Left renal pelvis (tissue), 4 donors: ENCODE measurements around the gene ACKR2. TPM values are rescaled to one million over a fixed set of nuclear protein-coding genes. Genes with fewer than 3 reads are reported as not detected.
"Not testable (repeated sequence)": the region's sequence is repeated elsewhere in the genome, so short reads cannot be mapped to it uniquely, and the experiment has no call there.

Experiments used
- DNase-seq, 4 donors: peaks; one replicate each; pipeline ENCODE4 v3.0.0-alpha.2; 2013; ENCODE audit warnings: low read depth in 4 of 4, low spot score in 3 of 4
- polyA plus RNA-seq, 4 donors: library from polyadenylated mRNA; unstranded; fragments of 120-200 nt; gene quantifications; one replicate each; pipeline ENCODE4 v1.2.1, GENCODE V29; 2013; ENCODE audit not compliant: insufficient read length in 4 of 4

ACKR2 gene
- polyA plus RNA-seq, 4 donors, result 1.2 to 3.5 (median 2.3) TPM

DNA sequence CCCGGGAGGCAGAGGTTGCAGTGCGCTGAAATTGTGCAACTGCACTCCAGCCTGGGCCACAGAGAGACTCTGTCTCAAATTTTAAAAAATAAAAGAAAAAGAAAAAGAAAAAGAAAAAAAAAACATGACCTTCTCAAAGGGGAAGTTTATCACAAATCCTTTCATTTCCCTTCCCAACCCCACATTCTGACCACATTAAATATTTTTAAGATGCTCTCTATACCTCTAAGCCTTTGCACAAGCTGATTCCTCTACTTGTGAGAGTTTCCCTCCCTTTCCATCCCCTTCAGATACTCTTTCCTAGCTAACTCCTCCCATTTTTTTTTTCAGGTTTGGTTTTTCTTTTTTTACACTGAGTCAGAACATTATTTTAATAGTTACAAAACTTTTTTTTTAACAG lies 9.0 kb upstream of the ACKR2 start:
- no peak for DNase-seq

DNA sequence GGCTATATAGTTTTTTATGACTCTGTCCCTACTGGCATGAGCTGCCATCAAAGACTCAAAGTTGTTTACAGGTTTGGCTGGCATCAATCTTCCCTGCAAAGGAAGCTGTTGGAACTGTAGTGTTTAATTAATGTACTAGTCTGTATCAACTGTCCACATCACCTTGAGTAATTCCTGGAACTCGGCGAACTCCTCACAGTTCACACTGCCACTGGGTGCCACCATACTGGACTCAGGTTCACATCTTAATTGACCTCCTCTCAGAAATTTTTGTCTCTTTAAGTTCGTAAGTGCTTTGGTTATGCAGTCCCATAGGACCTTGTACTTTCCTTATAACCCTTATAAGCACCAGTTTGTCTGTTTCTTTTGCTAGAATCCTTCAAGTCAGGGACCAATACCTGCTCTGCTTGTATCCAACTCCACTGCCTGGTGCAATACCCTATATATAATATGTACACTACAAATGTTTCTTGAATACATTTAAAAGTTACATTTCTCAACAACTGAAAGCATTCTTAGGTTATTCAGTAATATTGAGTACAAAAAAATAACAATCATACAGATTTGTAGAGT lies 8.1 kb upstream of the ACKR2 start:
- DNase-seq, result no peak

DNA sequence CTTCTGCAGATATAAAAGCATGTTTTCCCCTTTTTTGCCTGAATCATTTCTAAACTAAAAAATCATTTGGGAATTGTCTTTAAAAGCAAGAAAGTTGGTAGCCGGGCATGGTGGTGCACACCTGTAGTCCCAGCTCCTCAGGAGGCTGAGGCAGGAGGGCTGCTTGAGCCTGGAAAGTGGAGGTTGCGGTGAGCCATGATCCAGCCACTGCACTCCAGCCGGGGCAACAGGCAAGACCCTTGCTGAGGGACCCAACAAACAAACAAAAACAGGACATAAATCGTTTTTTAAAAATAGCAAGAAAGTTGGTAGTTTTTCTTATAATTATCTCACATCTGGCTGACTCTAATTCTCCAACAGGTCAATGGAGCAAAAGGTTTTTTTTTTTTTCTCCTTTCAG lies 7.5 kb upstream of the ACKR2 start:
- no peak for DNase-seq

DNA sequence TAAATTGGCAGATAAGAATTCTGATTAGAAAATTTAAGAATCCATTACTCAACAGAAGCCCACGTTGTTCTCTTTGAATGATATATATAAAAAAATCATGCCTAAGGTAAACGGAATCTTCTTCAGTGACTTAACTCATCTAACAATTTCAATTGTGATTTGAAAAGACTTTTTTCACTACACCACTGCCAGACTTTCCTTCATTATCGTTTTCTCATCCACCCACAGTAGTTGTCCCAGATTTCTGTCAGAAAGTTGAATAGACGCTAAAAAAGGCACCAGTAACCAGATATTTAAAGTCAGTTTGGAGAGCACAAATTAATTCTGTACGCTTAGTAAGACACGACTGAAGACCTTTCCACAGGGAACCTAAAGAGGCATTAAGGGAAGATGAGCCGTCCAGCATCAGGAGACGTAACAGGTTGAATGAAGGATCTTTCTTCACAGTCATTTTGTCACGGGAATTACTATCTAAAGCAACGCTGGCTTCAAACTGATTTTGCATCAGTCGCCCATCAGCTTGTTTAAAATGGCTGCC lies 6.3 kb upstream of the ACKR2 start:
- DNase-seq, result no peak

DNA sequence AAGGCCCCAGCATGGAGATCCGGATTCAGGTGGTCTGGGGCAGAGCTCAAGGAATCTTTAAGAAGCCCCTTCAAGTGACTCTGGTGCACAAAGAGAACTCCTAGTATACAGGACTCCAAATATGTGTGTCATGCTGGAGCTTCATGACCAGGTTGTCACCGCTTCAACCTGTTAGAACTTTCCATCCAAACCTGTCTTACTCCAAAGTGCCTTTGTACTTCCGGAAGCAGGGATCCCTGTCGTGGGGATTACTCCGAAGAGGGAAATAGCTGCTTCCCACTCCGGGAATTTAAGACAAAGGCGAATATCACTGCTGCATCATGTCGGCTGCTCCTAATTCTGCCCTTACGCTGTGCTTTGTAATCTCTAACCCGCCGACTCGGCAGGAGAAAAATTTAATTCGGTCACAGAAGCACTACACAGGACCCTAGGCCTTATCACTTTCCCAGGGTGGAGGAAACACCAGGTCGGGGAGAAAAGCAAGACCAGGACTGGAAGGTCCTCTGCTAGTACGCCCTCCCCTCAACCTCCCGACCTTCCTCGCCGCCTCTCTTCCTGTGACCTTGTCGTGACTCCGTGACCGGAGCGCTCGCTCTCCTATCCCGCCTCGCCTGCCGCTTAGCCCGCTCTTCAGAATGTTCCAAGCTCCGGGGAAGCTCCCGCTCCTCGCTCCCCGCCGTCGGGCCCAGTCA lies 5.7 kb upstream of the ACKR2 start:
- DNase-seq, result peak in 3 of 4 donors; percentile 45 to 56 (median 51)

DNA sequence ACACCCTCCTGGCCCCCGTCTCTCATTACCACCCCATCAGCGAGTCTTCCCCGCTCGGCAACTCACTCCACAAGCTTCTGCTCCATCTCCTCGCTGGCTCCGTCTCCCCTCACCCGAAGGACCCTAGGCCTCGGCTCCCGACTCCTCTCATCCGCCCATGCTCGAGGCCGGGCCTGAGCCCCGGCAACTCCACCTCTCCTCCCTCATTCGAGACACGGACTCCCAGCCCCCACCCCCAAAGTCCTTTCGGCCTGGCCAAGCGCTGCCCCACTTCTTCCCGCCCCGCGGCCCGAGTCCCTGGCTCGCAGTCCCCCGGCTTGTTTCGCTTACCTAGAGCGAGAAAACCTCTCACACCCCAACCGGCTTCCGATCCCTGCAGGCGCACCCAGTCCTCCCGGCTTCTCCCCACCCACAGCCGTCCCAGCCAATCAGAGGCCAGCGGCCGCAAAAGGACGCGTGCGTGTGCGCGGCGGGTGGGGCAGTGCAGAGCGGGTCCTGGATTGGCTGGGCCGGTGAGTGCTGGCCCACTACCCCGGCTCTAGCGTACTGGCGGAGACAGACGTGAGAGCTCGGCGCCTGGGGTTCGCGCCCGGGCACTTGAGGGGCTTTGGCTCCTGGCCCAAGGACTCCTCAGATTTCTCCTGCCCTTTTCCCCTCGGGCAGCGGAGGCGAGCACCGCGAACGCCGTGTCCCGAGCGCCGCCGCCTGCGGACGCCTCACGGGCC lies 5.0 kb upstream of the ACKR2 start, which contains the start of gene HIGD1A:
HIGD1A (minus strand) TSS at position 385 of the 725 bp plus-strand sequence. CDS start 10,237 bp downstream, outside the sequence.
- peak; percentile 84 to 92 (median 90) for DNase-seq

DNA sequence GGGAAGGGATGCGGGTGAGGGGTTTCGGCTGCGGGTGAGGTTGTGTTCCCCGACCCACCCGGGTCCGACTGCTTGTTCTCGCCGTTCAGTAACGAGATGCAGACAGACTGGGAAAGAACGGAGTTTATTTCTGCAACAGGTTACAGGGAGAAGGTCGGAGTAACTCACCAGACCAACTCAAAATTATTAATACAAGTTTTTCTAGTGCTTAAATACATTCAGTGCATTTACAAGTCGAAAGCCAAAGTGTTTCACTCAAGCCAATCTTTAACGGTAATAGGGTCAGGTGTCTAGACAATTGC lies 4.5 kb upstream of the ACKR2 start:
- no peak for DNase-seq

DNA sequence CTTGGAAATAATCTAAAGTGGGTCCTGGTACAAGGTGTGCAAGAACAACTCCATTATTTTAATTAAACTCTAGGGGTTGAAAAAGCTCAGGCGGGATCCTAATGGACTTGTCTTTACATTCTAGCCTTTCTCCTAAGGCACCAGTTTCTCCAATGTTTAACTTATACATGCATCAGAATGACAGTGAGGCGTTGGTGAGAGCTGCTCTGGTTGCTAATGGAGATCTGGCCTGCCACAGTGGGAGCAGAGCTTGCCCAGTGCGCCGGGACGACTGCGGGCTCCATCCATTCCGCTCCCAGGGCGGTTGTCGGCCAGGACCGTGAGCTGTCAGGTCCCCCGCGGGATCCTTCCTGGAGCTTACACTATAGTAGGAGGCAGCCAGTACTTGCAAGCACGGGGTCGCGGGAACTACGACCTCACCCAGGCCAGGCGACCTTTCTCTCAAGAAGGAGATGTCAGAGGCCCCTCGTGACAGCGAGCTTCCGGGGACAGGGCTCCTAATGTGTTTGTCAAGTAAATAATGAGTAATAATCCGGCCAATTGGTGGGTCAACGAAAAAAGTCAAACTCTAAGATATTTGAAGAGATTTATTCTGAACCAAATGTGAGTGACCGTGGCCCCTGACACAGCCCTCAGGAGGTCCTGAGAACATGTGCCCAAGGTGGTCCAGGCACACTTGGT lies 4.0 kb upstream of the ACKR2 start:
- peak in 1 of 4 donors; percentile 14 for DNase-seq

DNA sequence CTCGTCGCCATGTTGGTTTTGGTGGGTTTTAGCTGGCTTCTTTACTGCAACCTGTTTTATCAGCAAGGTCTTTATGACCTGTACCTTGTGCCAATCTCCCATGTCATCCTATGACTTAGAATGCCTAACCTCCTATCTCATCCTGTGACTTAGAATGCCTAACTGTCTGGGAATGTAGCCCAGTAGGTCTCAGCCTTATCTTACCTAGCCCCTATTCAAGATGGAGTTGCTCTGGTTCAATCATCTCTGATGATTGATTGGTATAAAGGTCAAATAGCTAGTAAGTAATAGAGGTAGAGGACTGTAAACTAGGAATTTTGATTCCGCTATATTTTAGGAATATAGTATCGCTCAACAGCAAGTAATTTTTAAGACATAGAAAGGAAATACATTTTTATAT lies 1.3 kb upstream of the ACKR2 start:
- no peak for DNase-seq

DNA sequence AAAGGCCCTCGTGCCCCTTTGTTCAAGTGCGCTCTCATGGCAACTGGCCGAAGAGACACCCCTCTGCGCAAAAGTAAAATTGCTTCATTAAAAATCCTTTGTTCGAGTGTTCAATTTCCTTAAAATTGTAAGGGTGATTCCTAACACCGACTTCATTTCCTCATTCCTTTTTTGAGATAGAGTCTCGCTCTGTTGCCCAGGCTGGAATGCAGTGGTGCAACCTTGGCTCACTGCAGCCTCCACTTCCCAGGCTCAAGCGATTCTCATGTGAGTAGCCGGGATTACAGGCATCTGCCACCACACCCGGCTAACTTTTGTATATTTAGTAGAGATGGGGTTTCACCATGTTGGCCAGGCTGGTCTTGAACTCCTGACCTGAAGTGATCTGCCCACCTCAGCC lies 1.5 kb downstream of the ACKR2 start:
- DNase-seq, result not testable (repeated sequence)

DNA sequence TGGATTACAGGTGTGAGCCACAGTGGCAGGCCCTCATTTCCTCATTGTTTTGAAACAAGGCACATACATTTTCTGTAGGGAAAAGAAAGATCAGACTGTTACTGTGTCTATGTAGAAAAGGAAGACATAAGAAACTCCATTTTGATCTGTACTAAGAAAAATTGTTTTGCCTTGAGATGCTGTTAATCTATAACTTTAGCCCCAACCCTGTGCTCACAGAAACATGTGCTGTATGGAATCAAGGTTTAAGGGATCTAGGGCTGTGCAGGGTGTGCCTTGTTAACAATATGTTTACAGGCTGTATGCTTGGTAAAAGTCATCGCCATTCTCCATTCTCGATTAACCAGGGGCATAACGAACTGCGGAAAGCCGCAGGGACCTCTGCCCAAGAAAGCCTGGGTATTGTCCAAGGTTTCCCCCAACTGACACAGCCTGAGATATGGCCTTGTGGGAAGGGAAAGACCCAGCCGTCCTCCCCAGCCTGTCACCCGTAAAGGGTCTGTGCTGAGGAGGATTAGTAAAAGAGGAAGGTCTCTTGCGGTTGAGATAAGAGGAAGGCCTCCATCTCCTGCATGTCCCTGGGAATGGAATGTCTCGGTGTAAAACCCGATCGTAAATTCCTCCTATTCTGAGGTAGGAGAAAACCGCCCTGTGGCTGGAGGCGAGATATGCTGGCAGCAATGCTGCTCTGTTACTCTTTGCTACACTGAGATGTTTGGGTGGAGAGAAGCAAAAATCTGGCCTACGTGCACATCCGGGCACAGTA lies 2.1 kb downstream of the ACKR2 start:
- DNase-seq, result not testable (repeated sequence)

DNA sequence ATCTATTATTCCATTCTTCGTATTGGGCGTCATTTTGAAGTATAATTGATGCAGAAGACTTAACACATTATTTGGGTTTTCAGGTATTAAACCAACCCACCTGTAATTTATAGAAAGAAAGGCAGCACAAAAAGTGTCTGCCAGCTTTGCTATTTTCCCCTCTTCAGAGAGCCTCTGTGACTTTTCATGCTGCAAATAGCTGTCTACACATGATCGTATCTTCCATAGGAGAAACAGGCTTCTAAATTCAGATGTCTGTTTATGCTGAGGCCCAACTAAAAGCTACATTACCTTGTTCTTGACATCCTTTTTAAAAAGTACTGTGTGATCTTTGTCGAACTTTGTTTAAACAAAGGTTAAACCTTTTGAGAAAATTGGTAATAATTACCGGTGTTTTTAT lies 5.0 kb downstream of the ACKR2 start:
- DNase-seq, result no peak

DNA sequence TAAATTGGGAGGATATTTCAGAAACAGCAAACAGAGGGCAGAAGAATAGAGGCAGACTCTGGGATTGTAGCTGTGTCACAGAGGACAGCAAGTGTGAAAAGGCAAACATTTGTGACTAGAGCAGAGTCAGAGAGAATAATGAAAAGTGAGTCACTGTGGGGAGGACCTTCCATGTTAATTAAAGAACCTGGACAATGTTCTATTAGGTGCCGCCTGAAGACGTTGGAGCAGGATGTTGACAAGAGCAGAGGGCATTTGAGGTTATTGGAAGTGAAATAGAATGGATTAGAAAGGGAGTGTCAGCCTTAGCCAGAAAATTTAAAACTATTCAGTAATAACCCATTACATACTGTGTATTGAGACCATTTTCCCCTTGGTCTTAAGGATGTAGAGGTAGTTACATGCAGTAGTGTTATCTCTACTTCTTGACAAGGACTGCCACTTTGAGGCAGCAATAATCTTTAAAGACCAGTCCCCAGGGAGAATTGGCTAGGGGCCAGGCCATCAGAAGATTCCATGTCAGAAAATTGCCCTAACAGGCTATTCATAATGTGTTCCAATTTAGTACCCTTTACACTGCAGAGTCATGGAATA lies 5.8 kb downstream of the ACKR2 start:
- DNase-seq, result no peak

DNA sequence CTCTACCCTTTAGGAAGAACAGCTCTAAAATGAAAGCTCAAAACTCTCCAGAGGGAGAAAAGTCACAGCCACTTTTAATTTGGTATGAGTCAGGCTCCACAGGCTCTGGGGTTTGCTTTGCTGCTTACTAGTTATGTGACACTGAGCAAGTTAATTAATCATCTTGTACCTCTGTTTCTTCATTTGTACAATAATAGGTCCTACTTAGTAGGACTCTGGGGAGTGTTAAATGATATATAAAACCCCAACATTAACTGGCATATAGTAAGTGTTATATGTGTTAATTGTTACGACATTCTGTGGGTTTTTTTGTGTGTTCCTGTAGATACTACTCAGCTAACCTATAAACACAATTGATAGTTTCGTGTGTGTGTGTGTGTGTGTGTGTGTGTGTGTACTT lies 6.6 kb downstream of the ACKR2 start:
- DNase-seq, result no peak

DNA sequence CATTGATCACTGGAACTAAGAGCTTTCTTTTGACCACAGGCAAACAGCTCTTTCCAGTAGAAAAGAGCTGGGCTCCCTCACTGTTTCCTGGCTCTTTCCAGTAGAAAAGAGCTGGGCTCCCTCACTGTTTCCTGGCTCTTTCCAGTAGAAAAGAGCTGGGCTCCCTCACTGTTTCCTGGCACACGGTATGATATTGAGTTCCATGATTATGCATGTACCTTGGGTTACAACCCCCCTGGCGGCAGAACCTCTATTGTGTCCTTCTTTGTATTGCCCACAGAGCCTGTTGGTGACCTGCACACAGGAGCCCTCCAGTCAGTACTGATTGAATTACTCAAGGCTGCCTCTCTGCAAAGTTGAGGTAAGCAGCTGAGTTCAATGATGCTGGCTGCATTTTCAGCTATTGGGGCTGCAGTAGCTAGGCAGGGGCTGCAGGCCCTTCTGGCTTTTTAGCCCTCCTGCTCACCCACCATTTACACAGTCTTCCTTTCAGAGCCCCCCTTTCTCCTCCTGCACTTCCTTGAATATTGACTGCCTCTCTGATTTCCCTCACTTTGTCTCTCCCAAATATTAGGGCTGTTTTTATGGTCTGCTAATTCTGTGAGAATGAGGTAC lies 10.2 kb downstream of the ACKR2 start:
- no peak for DNase-seq

DNA sequence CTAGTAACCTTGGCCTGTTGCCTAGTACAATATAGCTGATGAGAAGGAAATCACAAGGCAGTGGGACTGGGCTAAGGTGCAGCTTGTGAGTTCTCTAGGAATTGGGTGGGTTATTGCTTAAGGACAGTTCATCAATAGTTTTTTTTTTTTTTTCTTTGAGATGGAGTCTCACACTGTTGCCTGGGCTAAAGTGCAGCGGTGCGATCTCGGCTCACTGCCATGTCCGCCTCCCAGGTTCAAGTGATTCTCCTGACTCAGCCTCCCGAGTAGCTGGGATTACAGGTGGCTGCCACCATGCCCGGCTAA lies 11.5 kb downstream of the ACKR2 start:
- DNase-seq, result no peak

DNA sequence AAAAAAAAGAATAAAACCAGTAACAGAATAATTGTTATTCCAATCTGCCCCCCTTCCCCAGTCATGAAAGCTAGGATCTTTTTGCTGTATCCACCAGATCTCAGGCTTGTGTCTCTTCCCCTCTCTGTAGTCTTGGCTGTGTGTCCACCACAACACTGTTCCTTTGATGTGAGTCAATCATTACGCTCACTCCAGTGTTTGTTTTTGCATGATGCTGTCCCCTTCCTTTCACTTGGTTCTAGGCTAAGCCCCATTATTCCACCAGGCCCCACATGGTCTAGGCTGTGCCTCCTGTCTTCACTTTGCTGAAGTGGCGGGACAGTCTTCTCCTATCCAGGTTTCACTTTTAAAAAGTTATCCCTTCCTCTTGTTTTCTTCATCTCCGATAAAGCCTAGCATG lies 13.6 kb downstream of the ACKR2 start:
- DNase-seq, result no peak

DNA sequence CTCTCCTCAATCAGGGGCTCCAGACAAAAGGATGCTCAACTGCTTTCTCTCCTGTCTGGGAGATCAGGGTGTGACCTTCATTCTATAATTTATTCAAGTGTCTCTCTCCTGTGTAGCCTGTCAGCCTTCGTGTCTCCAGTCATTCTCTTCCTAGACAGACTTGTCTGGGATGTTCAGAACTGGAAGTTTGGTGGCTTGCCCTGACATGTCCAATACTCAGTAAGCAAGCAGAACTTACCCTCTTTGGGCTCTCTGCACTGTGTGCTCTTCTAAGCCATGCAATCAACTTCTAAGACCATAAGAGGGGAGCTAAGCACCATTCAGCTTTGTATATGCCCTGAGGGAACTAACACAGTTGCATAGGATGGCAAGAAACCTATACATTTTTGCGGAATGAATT lies 14.1 kb downstream of the ACKR2 start:
- DNase-seq, result no peak

DNA sequence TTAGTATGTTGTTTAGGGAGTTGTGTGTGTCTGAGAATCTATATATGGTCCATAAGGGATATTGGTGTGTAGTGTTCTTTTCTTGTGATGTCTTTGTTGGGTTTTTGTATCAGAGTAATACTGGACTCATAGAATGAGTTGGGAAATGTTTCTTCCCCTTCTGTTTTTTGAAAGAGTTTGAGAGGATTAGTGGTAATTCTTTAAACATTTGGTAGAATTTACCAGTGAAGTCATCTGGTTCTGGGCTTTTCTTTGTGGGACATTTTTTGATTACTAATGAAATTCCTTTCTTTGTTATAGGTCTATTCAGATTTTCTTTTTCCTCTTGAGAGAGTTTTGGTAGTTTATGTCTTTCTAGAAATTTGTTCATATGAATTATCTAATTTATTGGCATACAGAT lies 16.9 kb downstream of the ACKR2 start:
- no peak for DNase-seq

DNA sequence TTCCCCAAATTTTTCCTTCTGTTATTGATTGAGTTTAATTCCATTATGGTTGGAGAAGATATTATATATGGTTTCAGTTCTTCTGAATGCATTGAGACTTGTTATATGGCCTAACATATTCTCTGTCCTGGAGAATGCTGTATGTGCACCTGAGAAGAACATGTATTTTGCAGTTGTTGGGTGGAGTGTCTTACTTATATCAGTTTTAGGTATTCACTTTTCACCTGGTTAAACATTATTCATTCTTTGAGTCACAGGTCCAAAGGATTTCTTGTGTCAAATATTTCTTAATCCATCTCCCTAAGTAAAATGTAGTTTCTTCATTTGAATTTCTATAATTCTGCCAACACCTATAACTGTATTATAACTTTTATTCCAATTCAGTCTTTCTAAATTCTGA lies 17.8 kb downstream of the ACKR2 start:
- DNase-seq, result no peak
